ENCODE data around the gene CSTPP1.

DNA sequence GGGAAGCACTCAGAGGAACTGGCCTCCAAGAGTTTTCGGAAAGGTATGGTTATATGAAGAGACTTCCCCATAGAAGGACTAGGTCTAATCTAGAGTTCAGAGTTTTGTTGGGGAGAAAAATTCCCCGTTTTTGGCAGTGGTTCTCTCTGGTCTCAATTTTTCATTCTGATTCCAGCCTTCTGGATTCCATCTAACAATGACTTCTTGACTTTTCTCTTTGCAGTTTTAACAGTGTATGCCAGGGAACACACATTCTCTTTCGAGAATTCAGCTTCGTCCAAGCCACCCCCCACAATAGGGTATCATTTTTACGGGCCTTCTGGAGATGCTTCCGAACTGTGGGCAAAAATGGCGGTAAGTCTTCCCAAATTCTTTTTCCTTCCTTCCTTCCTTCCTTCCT lies 115.6 kb downstream of the CSTPP1 start:
- no peak for TF ChIP-seq CTCF (IDR thresholded peaks at IDR 0.05; ENCODE audit: borderline replicate concordance, extremely low read depth, low read length, poor library complexity, severe bottlenecking)
- TF ChIP-seq EZH2 (IDR thresholded peaks at IDR 0.05; ENCODE audit: borderline replicate concordance, low read depth, low read length, severe bottlenecking) = no peak

Data from DND-41 (cell line).